Sciatic nerve (tissue), 2 donors: ENCODE measurements around the gene NOC2L. TPM values are rescaled to one million over a fixed set of nuclear protein-coding genes. Genes with fewer than 3 reads are reported as not detected.

Experiments
- ATAC-seq: fragments of 200-7000 bp; cut with Tn5 transposase; one replicate; pipeline ENCODE4 v1.9.1; 2020; ENCODE audit warnings: mild to moderate bottlenecking, moderate library complexity
- DNase-seq: peaks from one replicate; pipeline ENCODE4 v3.0.0-alpha.2; 2020; ENCODE audit warnings: low spot score
- intact Hi-C: fragments of 100-400 bp; cut with DNase I; formaldehyde crosslinking; loops from one replicate; pipeline ENCODE4 v1.14.2; 2022
- total RNA-seq: library from RNA; stranded (reverse); fragmentation: NEBNext Ultra II Directional; extraction: Animal tissue kit (Norgen Biotek cat#: 25700); gene quantifications from one replicate; pipeline ENCODE4 v1.2.1, GENCODE V29; 2021
- donor health status: DM: no; HTN: no; CAD: no.
- donor health status: DM: no; HTN: no; CAD: no.

Gene NOC2L
- total RNA-seq, 1 donor from 2014 or later: 43.7 TPM

DNA sequence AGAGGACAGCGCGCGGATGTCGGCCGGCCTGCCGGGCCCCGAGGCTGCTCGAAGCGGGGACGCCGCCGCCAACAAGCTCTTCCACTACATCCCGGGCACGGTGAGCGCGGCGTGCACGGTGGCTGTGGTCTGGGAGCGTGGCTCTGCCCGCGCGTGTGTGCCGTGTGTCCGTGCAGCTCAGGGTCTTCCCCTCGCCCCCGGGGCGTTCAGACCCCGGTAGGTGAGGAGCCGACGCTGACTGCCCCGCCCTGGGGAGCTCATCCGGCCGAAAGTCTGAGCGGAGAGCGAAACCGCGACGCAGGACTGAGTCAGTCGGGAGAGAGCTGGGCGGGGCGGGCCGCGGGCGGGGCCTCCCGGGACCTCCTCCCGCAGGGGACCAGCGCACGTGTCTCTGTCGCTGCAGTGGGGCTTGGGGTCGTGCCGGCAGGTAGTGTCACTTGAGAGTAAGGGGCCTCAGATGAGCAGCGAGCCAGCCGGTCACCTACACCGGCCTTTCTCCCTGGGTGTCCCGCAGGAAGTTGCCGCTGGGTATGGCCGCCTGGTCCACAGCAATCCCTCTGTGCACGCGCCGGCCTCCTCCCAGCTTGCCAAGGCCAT is 7.7 kb upstream of the NOC2L start:
- no peak for DNase-seq
- intact Hi-C loops: no loop called here
- peak; percentile 59 for ATAC-seq

- no peak for ATAC-seq
- DNase-seq: no peak
- intact Hi-C loops: no loop called here
These were observed 7.2 kb upstream of the NOC2L start, which contains the start of gene PLEKHN1 for GRCh38 chr1:966135-966703. PLEKHN1 (plus strand) TSS chr1:966482; CDS start chr1:966532, 50 bp downstream.

DNA sequence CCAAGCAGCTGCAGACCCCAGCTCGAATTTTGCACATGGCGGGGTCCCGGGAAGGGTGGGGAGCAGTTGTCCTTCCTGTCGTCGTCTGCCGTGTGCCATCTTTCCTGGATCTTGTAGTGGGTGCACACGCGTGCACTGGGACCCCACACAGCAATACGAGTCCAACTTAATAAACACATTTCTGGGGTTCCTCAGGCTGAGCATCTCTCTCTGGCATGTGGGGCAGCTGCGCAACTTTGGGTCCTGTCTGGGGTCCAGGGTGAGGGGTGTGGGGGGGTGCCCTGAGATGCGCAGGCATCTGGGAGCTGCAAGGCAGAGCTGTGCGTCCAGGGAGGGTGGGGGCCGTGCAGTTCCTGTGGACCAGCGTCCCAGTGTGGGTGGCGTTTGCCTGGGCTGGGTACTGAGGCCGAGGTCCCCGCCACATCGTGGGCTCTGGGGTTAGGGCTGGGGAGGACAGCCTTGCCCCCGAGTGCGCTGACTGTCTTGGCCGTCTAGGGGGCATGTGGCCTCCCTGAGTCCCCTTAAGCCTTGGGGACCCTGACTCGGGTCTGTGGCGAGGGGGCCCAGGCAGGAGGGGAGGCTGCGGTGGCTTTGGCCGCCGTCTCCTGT is 6.6 kb upstream of the NOC2L start:
- ATAC-seq: no peak
- intact Hi-C loops: no loop called here
- no peak for DNase-seq

GRCh38 chr1:964691-965525 is 5.9 kb upstream of the NOC2L start:
- DNase-seq (no peak), ATAC-seq (no peak)
- intact Hi-C loops: no loop called here

- no peak for ATAC-seq
- intact Hi-C loops: no loop called here
- no peak for DNase-seq
These were observed 4.9 kb upstream of the NOC2L start for GRCh38 chr1:963746-964525.

GRCh38 chr1:963301-963651 is 4.2 kb upstream of the NOC2L start:
- intact Hi-C loops: no loop called here
- DNase-seq: no peak
- ATAC-seq: no peak

DNA sequence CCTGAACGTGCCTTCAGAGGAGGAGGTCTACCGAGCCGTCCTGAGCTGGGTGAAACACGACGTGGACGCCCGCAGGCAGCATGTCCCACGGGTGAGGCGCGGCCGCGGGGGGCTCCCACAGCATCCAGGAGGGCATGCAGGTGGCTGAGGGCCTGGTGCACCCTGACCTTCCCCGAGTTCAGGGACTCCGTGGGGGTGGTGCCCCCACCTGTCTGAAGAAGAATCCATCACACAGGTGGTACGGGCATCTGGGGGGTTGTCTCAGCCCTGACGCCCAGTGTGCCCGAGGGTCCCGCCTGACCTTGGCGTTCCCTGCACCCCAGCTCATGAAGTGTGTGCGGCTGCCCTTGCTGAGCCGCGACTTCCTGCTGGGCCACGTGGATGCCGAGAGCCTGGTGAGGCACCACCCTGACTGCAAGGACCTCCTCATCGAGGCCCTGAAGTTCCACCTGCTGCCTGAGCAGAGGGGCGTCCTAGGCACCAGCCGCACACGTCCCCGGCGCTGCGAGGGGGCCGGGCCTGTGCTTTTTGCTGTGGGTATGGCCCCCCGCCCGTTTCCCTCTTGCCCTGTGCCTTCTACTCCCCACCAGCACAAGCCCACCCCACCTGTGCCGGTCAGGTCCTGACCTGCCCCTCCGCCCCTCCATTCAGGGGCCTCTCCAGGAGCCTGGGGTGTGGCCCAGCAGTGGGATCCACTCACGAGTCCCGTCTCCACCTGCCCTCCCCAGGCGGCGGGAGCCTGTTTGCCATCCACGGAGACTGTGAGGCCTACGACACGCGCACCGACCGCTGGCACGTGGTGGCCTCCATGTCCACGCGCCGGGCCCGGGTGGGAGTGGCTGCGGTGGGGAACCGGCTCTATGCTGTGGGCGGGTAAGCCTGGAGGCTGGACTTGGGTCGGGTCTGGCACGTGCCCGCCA is 3.6 kb upstream of the NOC2L start:
- ATAC-seq: no peak
- intact Hi-C loops: no loop called here
- DNase-seq: no peak

GRCh38 chr1:961132-961669 is 2.1 kb upstream of the NOC2L start:
- DNase-seq (no peak), ATAC-seq (no peak)
- intact Hi-C loops: no loop called here

GRCh38 chr1:960363-961131 is 1.5 kb upstream of the NOC2L start, which contains the start of gene KLHL17:
KLHL17 (plus strand) TSS chr1:960584; CDS start chr1:960694, 110 bp downstream.
- DNase-seq (peak; percentile 85), ATAC-seq (peak; percentile 35)
- intact Hi-C loops: no loop called here

DNA sequence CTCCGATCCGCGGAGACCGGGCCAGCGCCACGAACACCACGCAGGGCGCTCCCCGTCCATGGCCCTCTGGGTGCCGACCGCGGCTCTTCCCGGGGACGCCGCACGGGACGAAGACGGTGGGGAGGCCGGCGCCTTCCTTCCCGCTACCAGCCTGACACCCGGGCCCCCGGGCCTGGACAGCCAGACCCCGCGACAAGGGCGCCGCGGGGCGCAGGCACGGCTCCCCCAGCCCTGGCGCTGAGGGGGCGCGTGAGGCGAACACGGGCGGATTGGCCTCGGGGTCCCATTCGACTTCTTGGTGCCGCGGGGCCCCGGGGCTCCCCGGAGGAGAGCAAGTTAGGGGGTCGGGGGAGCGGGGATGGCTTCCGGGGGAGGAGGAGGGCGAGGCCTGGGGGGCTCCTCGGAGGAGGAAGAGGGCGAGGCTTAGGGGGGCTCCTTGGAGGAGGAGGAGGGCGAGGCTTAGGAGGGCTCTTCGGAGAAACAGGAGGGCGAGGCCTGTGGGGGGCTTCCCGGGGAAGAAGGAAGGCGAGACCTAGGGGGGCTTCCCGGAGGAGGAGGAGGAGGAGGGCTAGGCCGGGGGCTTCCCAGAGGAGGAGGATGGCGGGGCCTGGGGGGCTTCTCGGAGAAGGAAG is 791 bp upstream of the NOC2L start:
- intact Hi-C loops: no loop called here
- no peak for ATAC-seq
- DNase-seq: no peak

- intact Hi-C loops: no loop called here
- no peak for ATAC-seq
- no peak for DNase-seq
These were observed 2.4 kb downstream of the NOC2L start for GRCh38 chr1:956636-957035.

- no peak for DNase-seq
- ATAC-seq: no peak
- intact Hi-C loops: no loop called here
These were observed 3.6 kb downstream of the NOC2L start for GRCh38 chr1:955474-955873.

DNA sequence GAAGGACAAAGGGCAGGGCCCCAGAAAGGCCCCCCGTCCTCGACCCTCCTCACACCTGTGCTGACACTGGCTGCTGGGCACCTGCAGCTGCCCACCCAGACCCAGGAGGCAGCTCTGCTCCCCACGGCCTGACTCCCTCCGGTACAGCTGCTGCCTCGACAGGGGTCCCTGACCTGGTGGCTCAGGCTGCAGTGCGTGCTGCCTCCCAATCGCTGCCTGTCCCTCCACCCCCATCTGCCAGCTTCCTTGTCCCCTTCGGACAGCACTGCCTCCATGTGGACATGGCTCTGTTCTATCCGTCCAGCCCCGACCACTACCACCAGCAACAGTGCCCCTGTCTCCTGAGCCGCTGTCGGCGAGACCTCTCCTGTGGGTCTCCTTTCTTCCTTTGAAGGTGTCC is 4.1 kb downstream of the NOC2L start:
- no peak for ATAC-seq
- DNase-seq: no peak
- intact Hi-C loops: no loop called here

GRCh38 chr1:953524-954320 is 5.3 kb downstream of the NOC2L start:
- DNase-seq (no peak), ATAC-seq (no peak)
- intact Hi-C loops: no loop called here

DNA sequence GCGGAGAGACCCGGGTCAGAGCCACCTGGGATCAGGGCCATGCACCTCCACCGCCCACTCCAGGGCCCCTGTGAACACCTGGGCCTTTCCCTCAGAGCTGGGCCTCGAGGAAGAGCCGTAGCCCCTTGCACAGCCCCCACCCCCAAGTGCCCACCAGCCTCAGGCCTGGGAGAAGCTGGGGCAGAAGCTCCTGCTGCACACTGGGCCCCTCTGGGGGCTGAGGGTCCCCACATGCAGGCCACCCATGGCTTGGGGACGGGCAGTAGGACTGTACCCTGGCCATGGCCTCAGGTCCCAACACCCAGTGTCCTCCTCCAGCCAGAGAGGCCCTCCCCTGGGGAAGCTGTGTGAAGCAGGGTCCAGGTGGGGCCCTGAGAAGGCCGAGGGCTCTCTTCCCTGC is 6.5 kb downstream of the NOC2L start:
- ATAC-seq (no peak), DNase-seq (no peak)
- intact Hi-C loops: no loop called here

DNA sequence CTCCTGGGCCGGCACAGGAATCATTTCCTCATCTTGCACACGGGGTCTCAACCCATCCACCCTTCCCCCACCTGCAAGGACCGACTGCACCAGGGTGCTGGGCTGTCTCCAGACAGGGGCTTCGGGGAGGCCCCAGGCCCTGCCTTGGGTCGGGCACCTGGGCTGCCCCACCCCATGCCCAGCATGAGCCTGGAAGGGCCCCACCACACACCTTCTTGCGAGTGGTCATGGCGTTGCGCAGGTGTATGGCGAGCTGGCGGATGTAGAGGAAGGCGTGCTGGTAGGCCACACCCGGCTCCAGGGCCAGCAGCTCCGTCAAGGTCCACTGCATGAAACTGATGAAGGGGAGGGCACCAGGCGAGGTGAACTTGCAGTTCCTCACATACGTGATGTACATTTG is 6.9 kb downstream of the NOC2L start:
- ATAC-seq (no peak), DNase-seq (no peak)
- intact Hi-C loops: no loop called here
